HEK293 (cell line): Measurements from ENCODE around the gene RTF2.

Source experiments
- GFI1B ChIP-seq: fragments of 450-650 bp; formaldehyde crosslinking; IDR thresholded peaks from 2 replicates; pipeline ENCODE4 v1.5.1; 2016; ENCODE audit warnings: missing biosample characterization, missing genetic modification characterization
- GLI4 ChIP-seq: fragments of 450-650 bp; formaldehyde crosslinking; IDR thresholded peaks from 2 replicates; pipeline ENCODE4 v1.5.1; 2016; ENCODE audit warnings: missing biosample characterization, missing genetic modification characterization
- KLF10 ChIP-seq: fragments of 450-650 bp; IDR thresholded peaks from 2 replicates; pipeline ENCODE4 v1.5.1; 2018; ENCODE audit warnings: missing biosample characterization, mild to moderate bottlenecking, missing genetic modification characterization
- KLF8 ChIP-seq: fragments of 450-650 bp; formaldehyde crosslinking; IDR thresholded peaks from 2 replicates; pipeline ENCODE4 v1.5.1; 2016; ENCODE audit warnings: missing biosample characterization, missing genetic modification characterization
- MYNN ChIP-seq: fragments of 450-650 bp; formaldehyde crosslinking; IDR thresholded peaks from 2 replicates; pipeline ENCODE4 v1.5.1; 2016; ENCODE audit warnings: missing biosample characterization, missing genetic modification characterization, borderline replicate concordance
- OVOL3 ChIP-seq: fragments of 450-650 bp; formaldehyde crosslinking; IDR thresholded peaks from 2 replicates; pipeline ENCODE4 v1.5.1; 2016; ENCODE audit warnings: missing biosample characterization, missing genetic modification characterization
- SCRT1 ChIP-seq: fragments of 450-650 bp; formaldehyde crosslinking; IDR thresholded peaks from 2 replicates; pipeline ENCODE4 v1.5.1; 2016; ENCODE audit warnings: missing biosample characterization, missing genetic modification characterization, borderline replicate concordance
- SETDB1 ChIP-seq: IDR thresholded peaks from one replicate; pipeline ENCODE4 v1.6.1; 2017; ENCODE audit warnings: mild to moderate bottlenecking, low read length, moderate library complexity, mixed read lengths; ENCODE audit not compliant: insufficient read length
- SP7 ChIP-seq: fragments of 450-650 bp; formaldehyde crosslinking; IDR thresholded peaks from 2 replicates; pipeline ENCODE4 v1.5.1; 2016; ENCODE audit warnings: missing biosample characterization, missing genetic modification characterization
- ZEB2 ChIP-seq: fragments of 450-650 bp; formaldehyde crosslinking; IDR thresholded peaks from 2 replicates; pipeline ENCODE4 v1.5.1; 2016; ENCODE audit warnings: missing biosample characterization, missing genetic modification characterization
- ZFHX2 ChIP-seq: fragments of 450-650 bp; formaldehyde crosslinking; conservative IDR thresholded peaks from 2 replicates; pipeline ENCODE4 v1.5.1; 2016; ENCODE audit warnings: missing biosample characterization, missing genetic modification characterization
- ZIC2 ChIP-seq: fragments of 450-650 bp; formaldehyde crosslinking; IDR thresholded peaks from 2 replicates; pipeline ENCODE4 v1.5.1; 2016; ENCODE audit warnings: missing biosample characterization, missing genetic modification characterization
- ZNF175 ChIP-seq: fragments of 450-650 bp; formaldehyde crosslinking; IDR thresholded peaks from 2 replicates; pipeline ENCODE4 v1.5.1; 2016; ENCODE audit warnings: missing biosample characterization, missing genetic modification characterization
- ZNF2 ChIP-seq: fragments of 450-650 bp; formaldehyde crosslinking; IDR thresholded peaks from 2 replicates; pipeline ENCODE4 v1.5.1; 2016; ENCODE audit warnings: missing biosample characterization, missing genetic modification characterization
- ZNF23 ChIP-seq: fragments of 450-650 bp; formaldehyde crosslinking; IDR thresholded peaks from 2 replicates; pipeline ENCODE4 v1.5.1; 2016; ENCODE audit warnings: missing biosample characterization, missing genetic modification characterization, borderline replicate concordance
- ZNF24 ChIP-seq: fragments of 450-650 bp; formaldehyde crosslinking; IDR thresholded peaks from 2 replicates; pipeline ENCODE4 v1.5.1; 2016; ENCODE audit warnings: missing biosample characterization, missing genetic modification characterization
- ZNF266 ChIP-seq: fragments of 450-650 bp; formaldehyde crosslinking; IDR thresholded peaks from 2 replicates; pipeline ENCODE4 v1.5.1; 2016; ENCODE audit warnings: missing biosample characterization, missing genetic modification characterization, low read depth
- ZNF404 ChIP-seq: fragments of 450-650 bp; formaldehyde crosslinking; IDR thresholded peaks from 2 replicates; pipeline ENCODE4 v1.5.1; 2017; ENCODE audit warnings: missing biosample characterization, missing genetic modification characterization
- ZNF747 ChIP-seq: fragments of 450-650 bp; formaldehyde crosslinking; IDR thresholded peaks from 2 replicates; pipeline ENCODE4 v1.5.1; 2016; ENCODE audit warnings: missing biosample characterization, missing genetic modification characterization
- ZNF785 ChIP-seq: fragments of 450-650 bp; formaldehyde crosslinking; IDR thresholded peaks from 2 replicates; pipeline ENCODE4 v1.5.1; 2016; ENCODE audit warnings: missing biosample characterization, missing genetic modification characterization
- ZXDB ChIP-seq: fragments of 450-650 bp; formaldehyde crosslinking; IDR thresholded peaks from 2 replicates; pipeline ENCODE4 v1.5.1; 2016; ENCODE audit warnings: missing biosample characterization, missing genetic modification characterization
- TF ChIP-seq, protein P1 (sequence below): fragments of 450-650 bp; formaldehyde crosslinking; IDR thresholded peaks from 2 replicates; pipeline ENCODE4 v1.5.1; 2016; ENCODE audit warnings: missing biosample characterization, missing genetic modification characterization, low read depth
- TF ChIP-seq, protein P2 (sequence below): fragments of 450-650 bp; formaldehyde crosslinking; IDR thresholded peaks from 2 replicates; pipeline ENCODE4 v1.5.1; 2016; ENCODE audit warnings: missing biosample characterization, missing genetic modification characterization
- TF ChIP-seq, protein P3 (sequence below): fragments of 450-650 bp; formaldehyde crosslinking; IDR thresholded peaks from 2 replicates; pipeline ENCODE4 v1.5.1; 2017; ENCODE audit warnings: missing biosample characterization, missing genetic modification characterization
- TF ChIP-seq, protein P4 (sequence below): fragments of 450-650 bp; formaldehyde crosslinking; IDR thresholded peaks from 2 replicates; pipeline ENCODE4 v1.5.1; 2016; ENCODE audit warnings: missing biosample characterization, missing genetic modification characterization
- TF ChIP-seq, protein P5 (sequence below): sonication (generic); formaldehyde crosslinking; IDR thresholded peaks from 2 replicates; pipeline ENCODE4 v1.8.1; 2022; ENCODE audit warnings: mild to moderate bottlenecking, moderate library complexity, missing genetic modification reagents
- TF ChIP-seq, protein P6 (sequence below): fragments of 450-650 bp; formaldehyde crosslinking; IDR thresholded peaks from 2 replicates; pipeline ENCODE4 v1.5.1; 2017; ENCODE audit warnings: missing biosample characterization, missing genetic modification characterization
- TF ChIP-seq, protein P7 (sequence below): fragments of 450-650 bp; formaldehyde crosslinking; IDR thresholded peaks from 2 replicates; pipeline ENCODE4 v1.5.1; 2016; ENCODE audit warnings: missing biosample characterization, missing genetic modification characterization

RTF2 gene

DNA sequence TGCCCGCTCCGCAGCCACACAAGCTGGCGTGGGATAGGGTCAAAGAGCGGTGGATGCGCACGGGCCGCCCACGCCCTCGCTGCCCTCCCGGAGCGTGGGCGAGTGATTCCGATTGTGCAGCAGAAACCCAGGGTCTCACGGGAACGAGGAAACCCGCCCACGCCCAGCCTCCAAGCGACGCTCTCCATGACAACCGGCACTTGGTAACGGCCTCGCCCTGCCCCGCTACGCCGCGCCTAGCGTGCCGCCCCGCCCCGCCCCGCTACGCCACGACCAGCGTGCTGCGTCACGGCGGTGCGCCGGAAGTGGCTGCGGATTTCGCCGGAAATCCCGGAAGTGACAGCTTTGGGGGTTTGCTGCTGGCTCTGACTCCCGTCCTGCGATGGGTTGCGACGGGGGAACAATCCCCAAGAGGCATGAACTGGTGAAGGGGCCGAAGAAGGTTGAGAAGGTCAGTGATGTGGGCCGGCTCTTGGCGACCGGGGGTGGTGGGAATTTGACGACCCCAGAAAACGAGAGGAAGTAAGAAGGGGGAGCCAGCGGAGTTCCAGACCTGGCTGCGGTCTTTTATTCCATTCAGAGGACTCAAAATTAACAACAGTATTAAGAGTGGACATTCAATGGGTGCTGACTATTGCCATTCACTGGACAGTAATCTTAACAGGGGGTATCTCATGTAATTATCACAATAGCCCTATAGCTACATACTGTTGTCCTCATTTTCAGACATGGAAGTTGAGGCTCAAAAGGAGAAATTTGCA, at the start of gene RTF2 (continued):
- TF ChIP-seq, protein P1, sequence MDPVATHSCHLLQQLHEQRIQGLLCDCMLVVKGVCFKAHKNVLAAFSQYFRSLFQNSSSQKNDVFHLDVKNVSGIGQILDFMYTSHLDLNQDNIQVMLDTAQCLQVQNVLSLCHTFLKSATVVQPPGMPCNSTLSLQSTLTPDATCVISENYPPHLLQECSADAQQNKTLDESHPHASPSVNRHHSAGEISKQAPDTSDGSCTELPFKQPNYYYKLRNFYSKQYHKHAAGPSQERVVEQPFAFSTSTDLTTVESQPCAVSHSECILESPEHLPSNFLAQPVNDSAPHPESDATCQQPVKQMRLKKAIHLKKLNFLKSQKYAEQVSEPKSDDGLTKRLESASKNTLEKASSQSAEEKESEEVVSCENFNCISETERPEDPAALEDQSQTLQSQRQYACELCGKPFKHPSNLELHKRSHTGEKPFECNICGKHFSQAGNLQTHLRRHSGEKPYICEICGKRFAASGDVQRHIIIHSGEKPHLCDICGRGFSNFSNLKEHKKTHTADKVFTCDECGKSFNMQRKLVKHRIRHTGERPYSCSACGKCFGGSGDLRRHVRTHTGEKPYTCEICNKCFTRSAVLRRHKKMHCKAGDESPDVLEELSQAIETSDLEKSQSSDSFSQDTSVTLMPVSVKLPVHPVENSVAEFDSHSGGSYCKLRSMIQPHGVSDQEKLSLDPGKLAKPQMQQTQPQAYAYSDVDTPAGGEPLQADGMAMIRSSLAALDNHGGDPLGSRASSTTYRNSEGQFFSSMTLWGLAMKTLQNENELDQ: no peak
- TF ChIP-seq ZNF24 (tag by site-specific recombination) (no peak), OVOL3 (tag by site-specific recombination) (0 out of 2 replicates have a peak, but pooled peaks have one; percentile 52), ZNF175 (tag by site-specific recombination) (no peak), GFI1B (tag by site-specific recombination) (no peak), ZEB2 (no peak), ZIC2 (tag by site-specific recombination) (peak; percentile 30; the same call in 1 of the 2 replicates), ZXDB (tag by site-specific recombination) (peak; percentile 69), ZNF747 (tag by site-specific recombination) (no peak), MYNN (tag by site-specific recombination) (peak; percentile 97), ZFHX2 (peak; percentile 99), SETDB1 (no peak), SP7 (tag by site-specific recombination) (peak; percentile 76), ZNF23 (tag by site-specific recombination) (no peak), ZNF404 (tag by site-specific recombination) (no peak), KLF8 (tag by site-specific recombination) (peak; percentile 99), GLI4 (no peak), KLF10 (tag by site-specific recombination) (peak; percentile 98), SCRT1 (tag by site-specific recombination) (no peak), ZNF2 (tag by site-specific recombination) (no peak), ZNF785 (tag by site-specific recombination) (peak; percentile 53; the same call in 1 of the 2 replicates), ZNF266 (tag by site-specific recombination) (no peak)
- TF ChIP-seq, protein P2, sequence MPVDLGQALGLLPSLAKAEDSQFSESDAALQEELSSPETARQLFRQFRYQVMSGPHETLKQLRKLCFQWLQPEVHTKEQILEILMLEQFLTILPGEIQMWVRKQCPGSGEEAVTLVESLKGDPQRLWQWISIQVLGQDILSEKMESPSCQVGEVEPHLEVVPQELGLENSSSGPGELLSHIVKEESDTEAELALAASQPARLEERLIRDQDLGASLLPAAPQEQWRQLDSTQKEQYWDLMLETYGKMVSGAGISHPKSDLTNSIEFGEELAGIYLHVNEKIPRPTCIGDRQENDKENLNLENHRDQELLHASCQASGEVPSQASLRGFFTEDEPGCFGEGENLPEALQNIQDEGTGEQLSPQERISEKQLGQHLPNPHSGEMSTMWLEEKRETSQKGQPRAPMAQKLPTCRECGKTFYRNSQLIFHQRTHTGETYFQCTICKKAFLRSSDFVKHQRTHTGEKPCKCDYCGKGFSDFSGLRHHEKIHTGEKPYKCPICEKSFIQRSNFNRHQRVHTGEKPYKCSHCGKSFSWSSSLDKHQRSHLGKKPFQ: no peak
- TF ChIP-seq, protein P3, sequence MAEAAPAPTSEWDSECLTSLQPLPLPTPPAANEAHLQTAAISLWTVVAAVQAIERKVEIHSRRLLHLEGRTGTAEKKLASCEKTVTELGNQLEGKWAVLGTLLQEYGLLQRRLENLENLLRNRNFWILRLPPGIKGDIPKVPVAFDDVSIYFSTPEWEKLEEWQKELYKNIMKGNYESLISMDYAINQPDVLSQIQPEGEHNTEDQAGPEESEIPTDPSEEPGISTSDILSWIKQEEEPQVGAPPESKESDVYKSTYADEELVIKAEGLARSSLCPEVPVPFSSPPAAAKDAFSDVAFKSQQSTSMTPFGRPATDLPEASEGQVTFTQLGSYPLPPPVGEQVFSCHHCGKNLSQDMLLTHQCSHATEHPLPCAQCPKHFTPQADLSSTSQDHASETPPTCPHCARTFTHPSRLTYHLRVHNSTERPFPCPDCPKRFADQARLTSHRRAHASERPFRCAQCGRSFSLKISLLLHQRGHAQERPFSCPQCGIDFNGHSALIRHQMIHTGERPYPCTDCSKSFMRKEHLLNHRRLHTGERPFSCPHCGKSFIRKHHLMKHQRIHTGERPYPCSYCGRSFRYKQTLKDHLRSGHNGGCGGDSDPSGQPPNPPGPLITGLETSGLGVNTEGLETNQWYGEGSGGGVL: no peak
- TF ChIP-seq, protein P4, sequence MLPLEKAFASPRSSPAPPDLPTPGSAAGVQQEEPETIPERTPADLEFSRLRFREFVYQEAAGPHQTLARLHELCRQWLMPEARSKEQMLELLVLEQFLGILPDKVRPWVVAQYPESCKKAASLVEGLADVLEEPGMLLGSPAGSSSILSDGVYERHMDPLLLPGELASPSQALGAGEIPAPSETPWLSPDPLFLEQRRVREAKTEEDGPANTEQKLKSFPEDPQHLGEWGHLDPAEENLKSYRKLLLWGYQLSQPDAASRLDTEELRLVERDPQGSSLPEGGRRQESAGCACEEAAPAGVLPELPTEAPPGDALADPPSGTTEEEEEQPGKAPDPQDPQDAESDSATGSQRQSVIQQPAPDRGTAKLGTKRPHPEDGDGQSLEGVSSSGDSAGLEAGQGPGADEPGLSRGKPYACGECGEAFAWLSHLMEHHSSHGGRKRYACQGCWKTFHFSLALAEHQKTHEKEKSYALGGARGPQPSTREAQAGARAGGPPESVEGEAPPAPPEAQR: no peak
- TF ChIP-seq, protein P5, sequence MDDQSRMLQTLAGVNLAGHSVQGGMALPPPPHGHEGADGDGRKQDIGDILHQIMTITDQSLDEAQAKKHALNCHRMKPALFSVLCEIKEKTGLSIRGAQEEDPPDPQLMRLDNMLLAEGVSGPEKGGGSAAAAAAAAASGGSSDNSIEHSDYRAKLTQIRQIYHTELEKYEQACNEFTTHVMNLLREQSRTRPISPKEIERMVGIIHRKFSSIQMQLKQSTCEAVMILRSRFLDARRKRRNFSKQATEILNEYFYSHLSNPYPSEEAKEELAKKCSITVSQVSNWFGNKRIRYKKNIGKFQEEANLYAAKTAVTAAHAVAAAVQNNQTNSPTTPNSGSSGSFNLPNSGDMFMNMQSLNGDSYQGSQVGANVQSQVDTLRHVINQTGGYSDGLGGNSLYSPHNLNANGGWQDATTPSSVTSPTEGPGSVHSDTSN (CRISPR knock-in tag): peak; percentile 48; the same call in 1 of the 2 replicates
- TF ChIP-seq, protein P6, sequence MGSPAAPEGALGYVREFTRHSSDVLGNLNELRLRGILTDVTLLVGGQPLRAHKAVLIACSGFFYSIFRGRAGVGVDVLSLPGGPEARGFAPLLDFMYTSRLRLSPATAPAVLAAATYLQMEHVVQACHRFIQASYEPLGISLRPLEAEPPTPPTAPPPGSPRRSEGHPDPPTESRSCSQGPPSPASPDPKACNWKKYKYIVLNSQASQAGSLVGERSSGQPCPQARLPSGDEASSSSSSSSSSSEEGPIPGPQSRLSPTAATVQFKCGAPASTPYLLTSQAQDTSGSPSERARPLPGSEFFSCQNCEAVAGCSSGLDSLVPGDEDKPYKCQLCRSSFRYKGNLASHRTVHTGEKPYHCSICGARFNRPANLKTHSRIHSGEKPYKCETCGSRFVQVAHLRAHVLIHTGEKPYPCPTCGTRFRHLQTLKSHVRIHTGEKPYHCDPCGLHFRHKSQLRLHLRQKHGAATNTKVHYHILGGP (tag by site-specific recombination): no peak
- TF ChIP-seq, protein P7, sequence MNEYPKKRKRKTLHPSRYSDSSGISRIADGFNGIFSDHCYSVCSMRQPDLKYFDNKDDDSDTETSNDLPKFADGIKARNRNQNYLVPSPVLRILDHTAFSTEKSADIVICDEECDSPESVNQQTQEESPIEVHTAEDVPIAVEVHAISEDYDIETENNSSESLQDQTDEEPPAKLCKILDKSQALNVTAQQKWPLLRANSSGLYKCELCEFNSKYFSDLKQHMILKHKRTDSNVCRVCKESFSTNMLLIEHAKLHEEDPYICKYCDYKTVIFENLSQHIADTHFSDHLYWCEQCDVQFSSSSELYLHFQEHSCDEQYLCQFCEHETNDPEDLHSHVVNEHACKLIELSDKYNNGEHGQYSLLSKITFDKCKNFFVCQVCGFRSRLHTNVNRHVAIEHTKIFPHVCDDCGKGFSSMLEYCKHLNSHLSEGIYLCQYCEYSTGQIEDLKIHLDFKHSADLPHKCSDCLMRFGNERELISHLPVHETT: no peak; the same call in 1 of the 2 replicates
